Fibroblast of peridontal ligament (primary cell): ENCODE results near the gene RRAGC.
A peak's percentile ranks its signal among the peaks of the same experiment; 100 is the strongest.
"Not testable (repeated sequence)": the region's sequence is repeated elsewhere in the genome, so short reads cannot be mapped to it uniquely, and the experiment has no call there.

Source experiments
- DNase-seq: peaks from one replicate; pipeline ENCODE4 v3.0.0-alpha.2; 2010; ENCODE audit errors: extremely low read depth

RRAGC gene

DNA sequence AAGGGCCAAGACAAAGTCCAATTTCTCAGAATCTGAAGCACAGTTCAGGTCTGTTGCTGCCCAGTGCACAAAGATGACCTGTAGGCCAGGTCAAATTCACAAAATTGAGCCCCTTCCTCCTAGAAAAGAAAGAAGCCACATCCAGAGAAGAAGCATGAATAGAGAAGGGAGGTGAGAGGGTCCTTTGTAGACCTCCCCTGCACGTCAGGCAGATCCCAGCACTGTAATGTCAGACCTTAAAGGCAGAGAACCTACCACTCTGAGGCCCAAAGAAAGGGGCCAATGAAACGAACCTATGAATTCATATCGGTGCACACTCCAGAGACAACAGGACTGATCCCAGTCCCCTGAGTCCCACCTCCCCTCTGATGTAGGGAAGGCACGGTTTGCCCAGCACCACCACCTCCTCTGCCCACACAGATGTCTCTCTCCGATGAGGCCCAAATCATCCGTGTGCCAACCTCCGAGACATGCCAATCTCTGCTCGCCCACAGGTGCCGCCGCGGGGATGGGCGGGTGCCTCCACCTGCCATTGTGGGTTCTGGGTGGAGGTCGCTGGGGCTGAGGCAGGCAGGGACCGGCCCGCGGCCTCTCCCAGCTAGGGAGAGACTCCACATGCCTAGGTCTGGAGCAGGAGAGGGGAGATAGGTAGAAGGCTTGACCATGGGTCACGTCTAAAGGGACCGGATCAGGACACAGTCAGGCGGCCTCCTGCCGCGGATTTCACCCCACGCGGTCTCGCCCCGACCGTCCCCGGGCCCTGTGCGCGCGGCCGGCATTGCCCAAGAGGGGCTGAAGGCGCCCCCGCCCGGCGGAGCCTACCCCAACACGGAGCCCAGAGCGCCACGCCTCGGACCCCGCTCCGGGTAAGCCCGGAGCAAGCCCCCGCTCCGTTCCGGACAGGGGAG, 42.1 kb downstream of the RRAGC start:
- DNase-seq, result no peak

- DNase-seq, result no peak
Observed at GRCh38 chr1:38815903-38816627, 43.5 kb downstream of the RRAGC start.

DNA sequence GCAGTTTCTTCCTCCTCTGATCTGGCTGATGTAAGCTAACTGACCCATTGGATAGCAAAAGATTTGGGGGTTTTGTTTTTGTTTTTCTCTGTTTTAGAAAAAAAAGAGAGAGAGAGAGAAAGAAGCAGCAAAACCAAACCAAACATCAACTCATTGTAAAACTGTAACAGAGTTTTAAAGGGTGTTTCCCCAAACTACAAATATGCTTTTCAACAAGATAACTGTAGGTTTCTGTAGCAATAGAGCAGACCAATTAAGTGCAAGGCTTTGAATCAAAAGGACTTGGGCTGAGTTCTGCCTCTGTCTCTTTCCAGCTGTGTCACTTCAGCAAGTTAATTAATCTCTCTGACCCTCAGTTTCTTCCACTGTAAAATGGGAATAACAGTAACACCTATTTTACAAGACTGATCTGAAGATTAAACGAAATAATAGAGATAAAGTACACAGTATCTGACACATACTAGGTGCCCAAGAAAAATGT, 44.5 kb downstream of the RRAGC start:
- no peak for DNase-seq

- no peak for DNase-seq
Observed at GRCh38 chr1:38814444-38814983, 45.1 kb downstream of the RRAGC start.

DNA sequence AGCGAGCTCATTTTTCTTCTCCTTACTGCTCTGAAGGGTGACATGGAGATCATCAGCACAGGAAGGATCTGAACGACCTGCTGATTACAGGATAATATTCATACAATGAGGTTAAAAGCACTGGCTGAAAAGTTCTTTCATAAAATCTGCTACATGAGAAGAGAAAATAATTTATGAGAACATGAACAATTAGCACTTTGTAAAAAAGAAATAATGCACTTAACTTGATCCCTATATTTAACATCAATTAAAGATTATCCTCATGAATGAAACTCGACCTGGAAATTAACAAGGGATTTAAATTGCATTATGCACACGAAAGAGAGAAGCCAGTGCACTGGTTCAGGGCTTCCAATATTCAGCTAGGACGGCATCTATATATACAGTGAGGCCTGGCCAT, 46.6 kb downstream of the RRAGC start:
- no peak for DNase-seq

DNA sequence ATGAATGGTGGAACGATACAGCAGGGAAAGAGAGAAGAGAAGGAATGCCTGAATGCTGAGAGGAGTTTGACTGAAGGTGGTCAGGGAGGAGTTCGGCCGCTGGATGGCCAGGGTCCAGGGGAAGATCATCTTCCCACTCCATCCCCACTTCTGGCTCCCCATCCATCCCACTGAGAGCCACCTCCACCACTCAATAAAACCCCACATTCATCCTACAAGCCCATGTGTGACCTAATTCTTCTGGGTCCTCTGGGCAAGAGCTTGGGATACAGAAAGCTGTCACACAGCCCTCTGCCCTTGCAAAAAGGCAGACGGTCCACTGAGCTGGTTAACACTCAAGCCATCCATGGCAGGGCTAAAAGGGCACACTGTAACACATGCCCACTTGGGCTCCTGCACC, 48.1 kb downstream of the RRAGC start:
- DNase-seq, result not testable (repeated sequence)

GRCh38 chr1:38806090-38806489, 53.5 kb downstream of the RRAGC start:
- DNase-seq, result no peak

DNA sequence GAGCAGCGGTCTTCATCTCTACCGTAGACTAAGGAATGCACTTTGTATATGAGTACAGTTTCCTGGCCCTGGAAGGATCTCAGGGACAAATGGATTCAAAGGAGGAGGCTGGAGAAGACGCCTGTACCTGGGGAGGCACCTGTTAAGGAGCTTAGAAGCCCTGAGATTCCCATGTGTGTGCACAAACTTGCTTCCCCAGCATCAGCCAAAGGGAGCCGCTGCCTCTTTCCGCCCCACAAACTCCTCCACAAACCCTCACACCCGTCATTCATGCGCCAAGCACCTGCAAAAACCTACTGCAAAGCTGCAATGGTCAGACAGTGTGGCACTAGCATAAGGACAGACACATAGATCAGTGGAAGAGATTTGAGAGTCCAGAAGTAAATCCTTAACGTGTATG, 54.5 kb downstream of the RRAGC start:
- DNase-seq, result no peak

- DNase-seq, result no peak
Observed at GRCh38 chr1:38804062-38804886, 55.3 kb downstream of the RRAGC start.

- peak; percentile 29 for DNase-seq
Observed at GRCh38 chr1:38803647-38804046, 55.9 kb downstream of the RRAGC start.

DNA sequence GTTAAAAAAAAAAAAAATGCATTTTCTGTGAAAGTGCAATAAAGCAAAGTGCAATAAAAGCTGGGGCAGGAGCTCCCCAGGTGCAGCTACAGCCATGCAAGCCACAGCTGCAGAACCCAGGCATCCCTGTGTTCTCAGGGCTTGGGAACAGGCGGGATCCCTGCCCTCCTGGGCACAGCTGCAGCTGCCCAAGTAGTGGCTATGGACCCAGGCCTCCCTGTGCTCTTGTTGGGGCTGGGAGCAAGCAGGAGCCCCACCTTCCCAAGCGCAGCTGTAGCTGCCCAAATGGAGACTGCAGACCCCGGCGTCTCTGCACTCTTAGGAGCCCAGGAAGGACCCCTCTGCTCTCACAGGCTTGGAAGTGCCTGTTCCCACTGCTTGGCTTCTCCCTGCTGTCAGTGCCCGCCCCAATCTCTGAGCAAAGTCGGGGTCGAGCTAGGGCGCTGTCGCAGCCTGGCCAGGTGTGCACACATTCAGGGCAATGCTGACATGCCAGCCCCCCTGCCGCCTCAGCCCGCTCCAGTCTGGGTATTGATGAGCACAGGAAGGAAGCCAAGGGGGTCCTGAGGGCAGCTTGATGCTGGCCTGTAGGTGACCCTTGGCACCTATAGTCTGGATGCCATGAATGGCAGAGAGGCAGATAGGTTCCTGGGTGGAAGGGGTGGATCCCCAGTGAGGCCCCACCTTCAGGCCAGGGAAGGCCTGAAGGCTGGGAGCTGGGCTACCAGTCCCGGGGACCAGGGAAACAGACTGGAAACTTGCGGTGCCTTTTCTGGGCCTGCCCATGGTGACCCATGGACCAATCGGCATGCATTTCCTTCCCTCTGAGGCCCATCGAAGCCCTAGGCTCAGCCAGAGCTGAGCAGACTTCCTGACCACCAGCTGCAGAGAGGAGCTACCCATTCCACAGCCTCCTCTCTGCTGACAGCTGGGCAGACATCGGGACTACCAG, 58.6 kb downstream of the RRAGC start:
- DNase-seq, result no peak

DNA sequence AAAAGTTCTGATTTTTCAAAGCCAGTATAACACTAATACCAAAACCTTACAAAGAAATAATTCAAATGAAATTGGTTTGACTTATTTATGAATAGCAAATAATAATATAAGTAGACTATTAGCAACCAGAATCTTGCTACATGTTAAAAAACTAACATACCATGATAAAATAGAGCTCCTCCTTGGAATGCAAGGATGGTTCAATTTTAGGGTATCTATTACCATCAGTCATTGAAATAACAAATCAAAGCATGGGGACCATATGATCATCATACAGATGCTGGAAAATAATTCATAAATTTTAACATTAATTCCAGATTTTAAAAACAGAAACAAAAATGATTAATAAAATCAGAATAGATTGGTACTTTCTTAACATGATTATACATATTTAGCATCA, 66.3 kb downstream of the RRAGC start:
- no peak for DNase-seq

DNA sequence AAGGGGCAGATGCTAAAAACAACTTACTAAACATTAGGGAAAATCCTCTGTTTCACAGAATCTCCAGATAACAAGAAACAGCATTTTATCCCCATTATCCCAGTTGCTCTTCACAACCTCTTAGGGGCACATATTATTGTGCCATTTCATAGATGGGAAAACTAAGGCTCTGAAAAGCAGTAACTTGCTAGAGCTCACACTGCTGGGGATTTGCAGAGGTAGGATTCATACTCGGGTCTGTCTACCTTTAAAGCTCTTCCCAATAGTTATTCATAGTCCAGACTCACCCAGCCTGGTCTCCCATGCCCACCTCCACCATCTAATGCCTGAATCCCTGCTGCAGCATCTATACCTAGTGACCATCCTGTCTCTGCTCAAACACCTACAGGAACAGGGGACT, 67.7 kb downstream of the RRAGC start:
- DNase-seq, result no peak

DNA sequence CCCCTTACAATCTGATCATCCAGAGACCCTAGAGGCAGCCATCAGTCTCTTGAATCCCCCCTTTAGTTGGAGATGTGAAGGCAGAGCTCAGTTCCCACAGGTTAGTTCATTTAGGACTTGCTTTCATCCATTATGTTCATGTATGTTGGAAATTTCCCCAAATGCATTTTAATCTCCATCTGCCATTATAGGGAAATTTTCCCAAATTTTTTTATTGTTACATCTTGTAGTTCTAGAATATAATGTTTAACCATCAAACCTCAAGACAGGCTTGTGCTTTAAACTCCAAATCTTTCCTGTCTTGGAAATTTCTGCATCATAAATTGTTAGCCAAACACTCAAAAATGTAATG, 68.4 kb downstream of the RRAGC start:
- DNase-seq, result no peak

- DNase-seq, result no peak
Observed at GRCh38 chr1:38790422-38791163, 69.0 kb downstream of the RRAGC start.

DNA sequence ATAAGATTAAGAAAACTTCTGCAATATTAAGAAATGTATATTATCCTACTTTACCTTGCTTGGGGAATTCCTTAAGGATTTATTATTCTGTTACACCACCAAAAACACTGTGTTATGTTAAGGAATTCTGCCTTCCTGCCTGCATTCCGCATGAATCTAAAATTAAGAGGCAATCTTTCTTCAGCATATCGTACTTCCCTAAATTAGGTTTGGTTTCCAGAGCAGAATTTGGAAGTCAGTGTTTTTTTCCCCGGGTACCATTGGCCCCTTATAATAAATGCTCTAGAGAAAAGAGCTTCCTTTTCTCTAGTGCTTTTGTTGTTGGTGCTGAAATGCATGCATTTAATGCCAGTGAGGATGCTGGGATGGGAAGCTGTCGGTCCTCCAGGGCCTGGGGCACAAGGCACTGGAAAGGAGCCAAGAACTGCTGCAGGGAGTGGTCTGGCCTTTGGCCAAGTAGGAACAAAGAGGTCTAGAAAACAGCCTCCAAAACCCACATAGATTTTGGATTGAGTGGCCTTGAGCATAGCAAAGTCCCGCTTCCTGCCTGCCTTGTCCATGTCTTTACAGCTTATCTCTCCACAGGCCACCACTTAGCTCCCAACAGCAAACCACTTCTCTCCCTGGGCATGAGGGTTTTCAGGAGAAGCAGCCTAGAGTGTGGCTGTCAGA, 69.9 kb downstream of the RRAGC start:
- DNase-seq, result no peak

- DNase-seq, result no peak
Observed at GRCh38 chr1:38788341-38789336, 70.9 kb downstream of the RRAGC start.
